Glutamatergic neuron (in vitro differentiated cells): ENCODE measurements around the gene IFNL4. TPM values are rescaled to one million over a fixed set of nuclear protein-coding genes. Genes with fewer than 3 reads are reported as not detected.

Experiments used
- DNase-seq: peaks from one replicate; pipeline ENCODE4 v3.0.0; 2022
- H3K27ac Mint-ChIP-seq: one replicate; pipeline ENCODE4 v1.8.0; 2020; ENCODE audit warnings: mild to moderate bottlenecking, mixed read lengths, inconsistent platforms; ENCODE audit not compliant: unreplicated experiment
- H3K27me3 Mint-ChIP-seq: one replicate; pipeline ENCODE4 v1.8.0; 2020; ENCODE audit warnings: mild to moderate bottlenecking, moderate library complexity, mixed read lengths, inconsistent platforms; ENCODE audit not compliant: unreplicated experiment
- H3K36me3 Mint-ChIP-seq: one replicate; pipeline ENCODE4 v1.8.0; 2020; ENCODE audit warnings: mild to moderate bottlenecking, mixed read lengths, inconsistent platforms; ENCODE audit not compliant: unreplicated experiment
- H3K4me1 Mint-ChIP-seq: one replicate; pipeline ENCODE4 v1.8.0; 2020; ENCODE audit warnings: mild to moderate bottlenecking, low read depth, mixed read lengths, inconsistent platforms; ENCODE audit not compliant: unreplicated experiment
- H3K4me3 Mint-ChIP-seq: one replicate; pipeline ENCODE4 v1.8.0; 2020; ENCODE audit warnings: mild to moderate bottlenecking, mixed read lengths, inconsistent platforms; ENCODE audit not compliant: unreplicated experiment
- H3K9me3 Mint-ChIP-seq: one replicate; pipeline ENCODE4 v1.8.0; 2020; ENCODE audit warnings: mild to moderate bottlenecking, moderate library complexity, mixed read lengths, inconsistent platforms; ENCODE audit not compliant: unreplicated experiment
- CTCF ChIP-seq: fragments of 200-600 bp; sonication (generic); IDR thresholded peaks from one replicate; pipeline ENCODE4 v1.5.0; 2021; ENCODE audit not compliant: partially characterized antibody, unreplicated experiment
- total RNA-seq: library from RNA; stranded (reverse); fragmentation: NEBNext Ultra II Directional; extraction: Animal tissue kit (Norgen Biotek cat#: 25700); gene quantifications from one replicate; pipeline ENCODE4 v1.2.1, GENCODE V29; 2021; ENCODE audit not compliant: unreplicated experiment

Gene IFNL4
- total RNA-seq, 1 donor from 2014 or later: not detected

GRCh38 chr19:39197808-39198207 is 50.8 kb downstream of the IFNL4 start:
- TF ChIP-seq CTCF: no peak
- Mint-ChIP-seq H3K27me3 (peaks cover 12% of the 10 kb centered on the region), H3K9me3 (peaks cover 12% of the 10 kb centered on the region), H3K27ac (no peak overlapping the region), H3K36me3 (no peaks in the 10 kb centered on the region), H3K4me1 (peaks cover 13% of the 10 kb centered on the region), H3K4me3 (no peak overlapping the region)
- DNase-seq: no peak

GRCh38 chr19:39196860-39197562 is 51.6 kb downstream of the IFNL4 start, which contains the start of gene NCCRP1:
Gene NCCRP1 (plus strand): TSS chr19:39196964. CDS start chr19:39196983, 19 bp downstream.
- Mint-ChIP-seq H3K27ac (no peak within 1 kb of the TSS), H3K4me1 (peaks cover 13% of the 10 kb centered on the region), H3K27me3 (peaks cover 12% of the 10 kb centered on the region), H3K36me3 (no peaks in the 10 kb centered on the region), H3K4me3 (peak within 1 kb of the TSS; percentile 74), H3K9me3 (peaks cover 12% of the 10 kb centered on the region)
- TF ChIP-seq CTCF: no peak
- DNase-seq: peak; percentile 48

DNA sequence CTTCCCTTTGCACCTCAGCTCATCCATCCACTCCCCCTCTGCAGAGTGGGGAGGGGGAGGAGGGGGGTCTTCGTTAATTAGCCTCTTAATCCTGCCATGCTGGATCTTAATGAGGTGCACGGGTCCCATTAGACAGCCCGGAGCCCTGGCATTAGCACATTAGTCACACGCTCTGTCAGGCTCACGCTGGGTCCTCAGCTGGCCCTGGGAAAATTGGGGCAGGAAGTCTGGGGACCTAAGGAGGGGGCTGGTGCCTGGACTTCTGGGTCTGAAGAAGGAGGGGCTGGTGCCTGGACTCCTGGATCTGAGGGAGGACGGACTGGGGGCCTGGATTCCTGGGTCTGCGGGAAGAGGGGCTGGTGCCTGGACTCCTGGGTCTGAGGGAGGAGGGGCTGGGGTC is 52.3 kb downstream of the IFNL4 start:
- Mint-ChIP-seq H3K4me1 (peaks cover 10% of the 10 kb centered on the region), H3K27me3 (peaks cover 12% of the 10 kb centered on the region), H3K9me3 (peaks cover 12% of the 10 kb centered on the region), H3K36me3 (no peaks in the 10 kb centered on the region), H3K27ac (no peak overlapping the region), H3K4me3 (no peak overlapping the region)
- no peak for DNase-seq
- TF ChIP-seq CTCF: no peak

Other genes starting within 250 kb of the IFNL4 start
- 2.2 TPM for gene FBXO27, start 216.3 kb downstream of the IFNL4 start, total RNA-seq
- not detected for gene ACP7, start 164.5 kb downstream of the IFNL4 start, total RNA-seq
- 52.5 TPM for gene PAK4, start 123.1 kb downstream of the IFNL4 start, total RNA-seq
- 0.61 TPM for gene NCCRP1, start 51.9 kb downstream of the IFNL4 start, total RNA-seq
- not detected for gene SYCN, start 44.6 kb downstream of the IFNL4 start, total RNA-seq
- not detected for gene IFNL3, start 3.9 kb downstream of the IFNL4 start, total RNA-seq
- gene IFNL2, start 19.5 kb upstream of the IFNL4 start, total RNA-seq: not detected
- gene IFNL1, start 47.6 kb upstream of the IFNL4 start, total RNA-seq: not detected
- gene LRFN1, start 72.0 kb upstream of the IFNL4 start, total RNA-seq: 56.3 TPM
- 1.2 TPM for gene GMFG, start 87.2 kb upstream of the IFNL4 start, total RNA-seq
- gene SAMD4B, start 93.6 kb upstream of the IFNL4 start, total RNA-seq: 119 TPM
- 36.2 TPM for gene PAF1, start 142.2 kb upstream of the IFNL4 start, total RNA-seq
- 30.1 TPM for gene MED29, start 142.5 kb upstream of the IFNL4 start, total RNA-seq
- gene ZFP36, start 158.0 kb upstream of the IFNL4 start, total RNA-seq: 3.1 TPM
- gene PLEKHG2, start 163.8 kb upstream of the IFNL4 start, total RNA-seq: 205 TPM
- gene RPS16, start 187.1 kb upstream of the IFNL4 start, total RNA-seq: 912 TPM
- gene SUPT5H, start 196.7 kb upstream of the IFNL4 start, total RNA-seq: 160 TPM
- 256 TPM for gene TIMM50, start 232.0 kb upstream of the IFNL4 start, total RNA-seq